C4-2B (cell line): ENCODE measurements around the gene ADGRD1.

Experiments used
- H3K27ac ChIP-seq: fragments of 450-650 bp; 2 replicates; pipeline ENCODE4 v1.5.1; 2017
- ZFX ChIP-seq: fragments of 450-650 bp; IDR thresholded peaks from 2 replicates; pipeline ENCODE4 v1.6.1; 2017
- TF ChIP-seq, protein P1 (sequence below): fragments of 450-650 bp; conservative IDR thresholded peaks from 2 replicates; pipeline ENCODE4 v1.5.1; 2017; ENCODE audit warnings: mild to moderate bottlenecking

The ADGRD1 gene

DNA sequence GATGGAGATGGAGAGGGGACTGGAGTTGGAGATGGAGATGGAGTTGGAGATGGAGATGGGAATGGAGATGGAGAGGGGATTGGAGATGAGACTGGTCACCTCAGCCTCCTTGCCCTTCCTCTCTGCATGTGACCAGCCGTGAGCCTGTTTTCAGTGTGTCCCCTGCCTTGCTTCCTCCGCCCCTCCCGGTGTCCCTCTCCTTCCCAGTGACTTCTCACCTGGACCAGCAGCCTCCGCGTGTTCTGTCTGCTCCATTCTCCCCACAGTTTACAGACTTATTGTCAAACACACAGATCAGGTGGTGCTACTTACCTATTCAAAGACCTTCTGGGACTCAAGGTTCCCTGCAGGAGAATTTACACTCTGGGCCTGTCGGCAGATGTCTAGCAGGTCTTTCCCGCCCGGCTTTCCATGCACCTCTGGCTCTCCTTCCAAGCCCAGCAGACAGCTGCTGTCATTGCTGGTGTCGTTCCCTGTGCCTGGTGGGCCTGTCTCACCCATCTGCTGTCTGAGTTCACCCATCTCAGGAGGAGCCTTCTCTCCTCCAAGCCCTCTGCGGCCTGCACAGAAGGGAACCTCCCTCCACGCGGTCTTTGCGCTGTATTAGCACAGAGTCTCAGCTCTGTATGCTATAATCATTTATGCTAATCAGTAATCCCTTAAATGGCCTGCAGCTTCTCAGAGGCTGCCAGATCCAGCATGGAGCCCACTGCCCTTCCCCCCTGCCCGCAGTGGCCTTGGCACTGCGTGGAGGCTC, 62.1 kb downstream of the ADGRD1 start:
- H3K27ac ChIP-seq = no peak overlapping the region
- TF ChIP-seq ZFX = no peak
- TF ChIP-seq, protein P1, sequence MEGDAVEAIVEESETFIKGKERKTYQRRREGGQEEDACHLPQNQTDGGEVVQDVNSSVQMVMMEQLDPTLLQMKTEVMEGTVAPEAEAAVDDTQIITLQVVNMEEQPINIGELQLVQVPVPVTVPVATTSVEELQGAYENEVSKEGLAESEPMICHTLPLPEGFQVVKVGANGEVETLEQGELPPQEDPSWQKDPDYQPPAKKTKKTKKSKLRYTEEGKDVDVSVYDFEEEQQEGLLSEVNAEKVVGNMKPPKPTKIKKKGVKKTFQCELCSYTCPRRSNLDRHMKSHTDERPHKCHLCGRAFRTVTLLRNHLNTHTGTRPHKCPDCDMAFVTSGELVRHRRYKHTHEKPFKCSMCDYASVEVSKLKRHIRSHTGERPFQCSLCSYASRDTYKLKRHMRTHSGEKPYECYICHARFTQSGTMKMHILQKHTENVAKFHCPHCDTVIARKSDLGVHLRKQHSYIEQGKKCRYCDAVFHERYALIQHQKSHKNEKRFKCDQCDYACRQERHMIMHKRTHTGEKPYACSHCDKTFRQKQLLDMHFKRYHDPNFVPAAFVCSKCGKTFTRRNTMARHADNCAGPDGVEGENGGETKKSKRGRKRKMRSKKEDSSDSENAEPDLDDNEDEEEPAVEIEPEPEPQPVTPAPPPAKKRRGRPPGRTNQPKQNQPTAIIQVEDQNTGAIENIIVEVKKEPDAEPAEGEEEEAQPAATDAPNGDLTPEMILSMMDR = no peak

- no peak for TF ChIP-seq ZFX
- TF ChIP-seq, protein P1 = no peak
- no peak overlapping the region for H3K27ac ChIP-seq
Observed at GRCh38 chr12:131017477-131017991, 63.8 kb downstream of the ADGRD1 start.

DNA sequence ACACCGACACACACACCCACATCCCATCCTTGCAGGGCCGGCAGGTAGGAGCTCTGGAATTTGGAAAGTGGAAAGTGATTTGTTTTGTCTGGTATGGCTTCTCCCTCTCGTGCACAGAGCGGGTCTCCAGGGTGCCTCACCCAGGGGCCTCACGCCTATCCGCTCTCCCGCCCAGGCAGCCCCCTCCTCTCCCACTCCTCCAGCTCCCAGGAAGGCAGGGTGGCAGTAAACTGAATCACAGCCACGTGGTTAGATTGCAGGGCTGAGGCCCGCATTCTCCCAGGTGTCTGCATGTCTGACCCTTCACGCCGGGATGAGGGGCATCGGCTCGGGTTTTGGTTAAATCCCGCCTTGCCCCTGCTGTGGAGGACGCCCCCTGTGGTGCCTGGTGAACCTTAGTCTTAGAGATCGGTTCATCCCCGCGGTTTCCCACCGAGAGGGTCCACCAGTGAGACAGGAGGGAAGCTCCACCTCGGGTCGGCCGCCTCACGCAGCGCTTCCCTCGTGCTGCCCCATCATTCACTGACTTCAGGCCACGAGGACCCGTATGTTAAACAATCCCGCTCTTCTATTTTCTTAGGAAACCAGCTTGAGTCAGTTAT, 64.4 kb downstream of the ADGRD1 start:
- TF ChIP-seq, protein P1 = no peak
- no peak for TF ChIP-seq ZFX
- H3K27ac ChIP-seq = no peak overlapping the region

GRCh38 chr12:131018808-131019397, 65.2 kb downstream of the ADGRD1 start:
- no peak overlapping the region for H3K27ac ChIP-seq
- TF ChIP-seq ZFX = no peak
- TF ChIP-seq, protein P1 = no peak

- H3K27ac ChIP-seq = no peak overlapping the region
- TF ChIP-seq, protein P1 = no peak
- no peak for TF ChIP-seq ZFX
Observed at GRCh38 chr12:131020326-131021153, 66.8 kb downstream of the ADGRD1 start.

DNA sequence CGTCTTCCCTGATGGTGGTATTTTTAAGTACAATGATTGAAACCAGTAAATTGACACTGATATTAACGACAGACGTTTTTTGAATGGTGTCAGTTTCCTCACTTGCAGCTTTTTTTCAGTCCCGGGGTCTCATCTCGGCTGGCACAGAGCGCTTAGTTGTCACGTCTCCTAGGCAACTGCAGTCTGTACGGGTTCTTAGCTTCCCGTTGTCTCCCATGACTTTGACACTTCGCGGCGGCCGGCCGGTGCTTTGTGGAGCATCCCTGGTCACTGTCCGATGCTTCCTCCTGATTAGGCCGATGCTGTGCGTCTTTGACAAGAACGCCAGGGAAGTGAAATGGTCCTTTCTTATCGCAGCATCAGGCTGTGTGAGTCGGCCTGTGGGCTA, 67.4 kb downstream of the ADGRD1 start:
- no peak overlapping the region for H3K27ac ChIP-seq
- TF ChIP-seq ZFX = no peak
- TF ChIP-seq, protein P1 = no peak
